Smooth muscle cell (in vitro differentiated cells): ENCODE measurements around the gene UBE2B. TPM values are rescaled to one million over a fixed set of nuclear protein-coding genes. Genes with fewer than 3 reads are reported as not detected.

Experiments
- DNase-seq: peaks from one replicate; lab custom pipeline; 2025; ENCODE audit not compliant: unreplicated experiment; lab: John Stamatoyannopoulos, UW
- H2AFZ ChIP-seq: fragments of 200-600 bp; sonication (generic); 2 replicates; pipeline ENCODE4 v1.6.0; 2016; ENCODE audit warnings: antibody characterized with exemption, low read depth, mild to moderate bottlenecking
- H3F3A ChIP-seq: fragments of 200-600 bp; sonication (generic); 2 replicates; pipeline ENCODE4 v1.6.0; 2017; ENCODE audit warnings: antibody characterized with exemption, low read depth
- H3K27ac ChIP-seq: fragments of 200-600 bp; sonication (generic); 2 replicates; pipeline ENCODE4 v1.5.1; 2016; ENCODE audit warnings: low read depth, mild to moderate bottlenecking
- H3K27me3 ChIP-seq: fragments of 200-600 bp; sonication (generic); 2 replicates; pipeline ENCODE4 v1.6.1; 2016; ENCODE audit warnings: low read depth, mild to moderate bottlenecking
- H3K36me3 ChIP-seq: fragments of 200-600 bp; sonication (generic); 2 replicates; pipeline ENCODE4 v1.5.1; 2016; ENCODE audit warnings: low read depth
- H3K4me1 ChIP-seq: fragments of 200-600 bp; sonication (generic); 2 replicates; pipeline ENCODE4 v1.5.1; 2016; ENCODE audit warnings: low read depth
- H3K4me2 ChIP-seq: fragments of 200-600 bp; sonication (generic); 2 replicates; pipeline ENCODE4 v1.6.0; 2016; ENCODE audit warnings: mild to moderate bottlenecking
- H3K4me3 ChIP-seq: fragments of 200-600 bp; sonication (generic); 2 replicates; pipeline ENCODE4 v1.5.1; 2016; ENCODE audit warnings: mild to moderate bottlenecking
- H3K79me2 ChIP-seq: fragments of 200-600 bp; sonication (generic); 2 replicates; pipeline ENCODE4 v1.6.0; 2016; ENCODE audit warnings: low read depth, mild to moderate bottlenecking
- H3K9ac ChIP-seq: fragments of 200-600 bp; sonication (generic); 2 replicates; pipeline ENCODE4 v1.6.0; 2016; ENCODE audit warnings: low read depth
- H3K9me3 ChIP-seq: fragments of 200-600 bp; sonication (generic); replicated peaks from 2 replicates; pipeline ENCODE4 v1.5.1; 2016; ENCODE audit warnings: low read depth
- H4K20me1 ChIP-seq: fragments of 200-600 bp; sonication (generic); 2 replicates; pipeline ENCODE4 v1.6.0; 2016; ENCODE audit warnings: low read depth
- WGBS: methylation state at CpG from one replicate; pipeline ENCODE4 v1.1.7; 2016; ENCODE audit warnings: low lambda C conversion rate; 5-methylcytosine and 5-hydroxymethylcytosine counted together
- polyA plus RNA-seq: library from polyadenylated mRNA; unstranded; fragments of >200 nt; fragmentation: Nextera tagmentation; extraction: Ambion mirVana; gene quantifications from 2 replicates; pipeline ENCODE4 v1.2.1, GENCODE V29; 2016
- total RNA-seq: library from RNA; depleted of rRNA; stranded (reverse); fragments of >200 nt; gene quantifications from 2 replicates; pipeline ENCODE4 v1.2.3, GENCODE V29; 2014
- TF ChIP-seq, protein P1 (sequence below): fragments of 200-600 bp; sonication (generic); IDR thresholded peaks from 2 replicates; pipeline ENCODE4 v1.5.1; 2017; ENCODE audit warnings: borderline replicate concordance, mild to moderate bottlenecking, antibody characterized with exemption; ENCODE audit not compliant: insufficient read depth, poor library complexity, severe bottlenecking

The UBE2B gene
- total and polyA plus RNA-seq, 2 experiments from 2014 or later, result 60.6 to 86.8 TPM

DNA sequence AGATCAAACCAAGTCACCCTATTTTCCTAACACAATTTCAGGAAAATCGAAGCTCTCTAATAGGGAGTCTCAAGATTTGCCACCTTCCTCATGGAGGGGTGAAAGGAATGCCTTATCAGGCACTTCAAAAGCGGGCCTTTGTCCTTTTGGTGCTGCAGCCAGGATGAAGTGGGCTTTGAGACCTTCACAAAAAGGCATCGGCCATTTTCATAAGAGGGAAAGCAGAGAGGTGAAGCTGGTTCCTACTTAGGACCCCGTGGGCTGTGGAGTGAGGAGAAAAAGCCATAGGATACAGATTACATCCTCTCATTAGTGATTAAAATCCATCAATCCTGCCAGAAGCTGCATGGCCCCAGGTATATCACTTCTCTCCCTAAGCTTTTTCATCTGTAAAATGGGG is 39.5 kb downstream of the UBE2B start:
- Histone ChIP-seq H3K27ac (no peak overlapping the region), H2AFZ (no peak overlapping the region), H3K4me3 (peak overlapping the region; percentile 88), H4K20me1 (no peaks in the 10 kb centered on the region), H3K9ac (peak overlapping the region; percentile 64), H3K79me2 (peaks cover 13% of the 10 kb centered on the region), H3K4me2 (peak overlapping the region; percentile 99), H3K9me3 (no peaks in the 10 kb centered on the region), H3K27me3 (no peaks in the 10 kb centered on the region), H3F3A (no peaks in the 10 kb centered on the region), H3K36me3 (no peaks in the 10 kb centered on the region), H3K4me1 (peaks cover 16% of the 10 kb centered on the region)
- WGBS, result 66% methylated on average over 4 of the region's 4 CpGs
- TF ChIP-seq, protein P1, sequence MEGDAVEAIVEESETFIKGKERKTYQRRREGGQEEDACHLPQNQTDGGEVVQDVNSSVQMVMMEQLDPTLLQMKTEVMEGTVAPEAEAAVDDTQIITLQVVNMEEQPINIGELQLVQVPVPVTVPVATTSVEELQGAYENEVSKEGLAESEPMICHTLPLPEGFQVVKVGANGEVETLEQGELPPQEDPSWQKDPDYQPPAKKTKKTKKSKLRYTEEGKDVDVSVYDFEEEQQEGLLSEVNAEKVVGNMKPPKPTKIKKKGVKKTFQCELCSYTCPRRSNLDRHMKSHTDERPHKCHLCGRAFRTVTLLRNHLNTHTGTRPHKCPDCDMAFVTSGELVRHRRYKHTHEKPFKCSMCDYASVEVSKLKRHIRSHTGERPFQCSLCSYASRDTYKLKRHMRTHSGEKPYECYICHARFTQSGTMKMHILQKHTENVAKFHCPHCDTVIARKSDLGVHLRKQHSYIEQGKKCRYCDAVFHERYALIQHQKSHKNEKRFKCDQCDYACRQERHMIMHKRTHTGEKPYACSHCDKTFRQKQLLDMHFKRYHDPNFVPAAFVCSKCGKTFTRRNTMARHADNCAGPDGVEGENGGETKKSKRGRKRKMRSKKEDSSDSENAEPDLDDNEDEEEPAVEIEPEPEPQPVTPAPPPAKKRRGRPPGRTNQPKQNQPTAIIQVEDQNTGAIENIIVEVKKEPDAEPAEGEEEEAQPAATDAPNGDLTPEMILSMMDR, result no peak
- no peak for DNase-seq

DNA sequence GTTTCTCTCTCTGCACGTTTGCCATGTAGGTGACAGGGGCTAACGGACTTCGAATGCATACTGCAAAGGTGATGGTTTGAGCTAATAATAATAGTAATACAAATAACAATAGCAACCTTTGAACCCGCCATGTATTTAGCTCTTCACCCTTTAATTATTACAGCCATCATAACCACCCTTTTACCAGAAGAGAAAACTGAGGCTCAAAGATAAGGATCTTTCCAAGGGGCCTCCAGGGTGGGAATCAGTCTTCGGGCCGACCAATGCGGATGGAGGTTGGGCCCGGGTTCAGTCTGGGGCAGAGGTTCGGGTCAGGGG is 39.8 kb downstream of the UBE2B start:
- WGBS, result 12% methylated on average over 9 of the region's 9 CpGs
- no peak overlapping the region for H3K27ac ChIP-seq

DNA sequence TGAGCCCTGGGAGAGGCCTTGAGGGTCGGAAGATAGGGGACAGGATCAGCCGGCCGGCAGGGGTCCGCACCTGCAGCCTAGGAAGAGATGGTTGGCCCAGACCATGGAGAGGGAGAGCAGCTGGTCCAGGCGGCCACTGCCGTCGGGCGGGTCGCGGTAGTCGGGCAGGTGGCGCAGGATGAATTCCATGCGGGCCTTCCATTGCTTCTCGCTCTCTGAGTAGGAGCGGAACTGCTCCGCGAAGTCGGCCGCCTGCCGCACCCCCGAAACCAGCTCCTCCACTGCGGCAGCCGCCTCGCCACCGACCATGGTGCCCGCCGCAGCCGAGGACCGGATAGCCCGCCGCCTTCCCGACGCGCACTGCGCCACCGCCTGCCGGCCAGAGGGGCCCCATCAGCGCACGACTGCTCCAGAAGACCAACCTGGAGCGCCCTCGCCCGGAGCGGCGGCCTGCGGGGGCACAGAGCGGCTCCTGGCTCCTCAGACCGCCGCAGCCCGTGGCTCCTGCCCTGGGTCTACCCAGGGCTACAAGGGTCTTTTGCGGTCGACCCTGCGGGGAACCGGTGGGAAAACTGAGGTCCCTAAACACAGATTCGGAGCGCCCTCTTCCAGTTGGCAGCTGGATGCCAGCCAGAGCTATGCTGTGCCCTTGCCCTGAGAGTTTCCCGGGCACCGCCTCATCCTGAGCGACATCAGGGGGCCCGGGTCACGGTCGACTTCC is 40.3 kb downstream of the UBE2B start, which contains the start of gene CDKN2AIPNL:
Gene CDKN2AIPNL, minus strand, starts transcription at position 336 of the 721 bp plus-strand sequence. Its CDS starts 27 bp downstream, at position 309.
- Histone ChIP-seq H3K36me3 (no peaks in the 10 kb centered on the region), H3K4me1 (peaks cover 16% of the 10 kb centered on the region), H4K20me1 (no peaks in the 10 kb centered on the region), H2AFZ (peak within 1 kb of the TSS; percentile 35), H3K27ac (no peak within 1 kb of the TSS), H3F3A (no peaks in the 10 kb centered on the region), H3K4me3 (peak within 1 kb of the TSS; percentile 88), H3K9me3 (no peaks in the 10 kb centered on the region), H3K79me2 (peaks cover 13% of the 10 kb centered on the region), H3K27me3 (no peaks in the 10 kb centered on the region), H3K9ac (peak within 1 kb of the TSS; percentile 64), H3K4me2 (peak within 1 kb of the TSS; percentile 99)
- DNase-seq, result peak; percentile 59
- TF ChIP-seq, protein P1, result peak; percentile 50
- WGBS, result 6% methylated on average over 57 of the region's 61 CpGs

More for the DNA sequence above, 39.8 kb downstream of the UBE2B start:
- H3K36me3 ChIP-seq, result no peaks in the 10 kb centered on the region
- no peaks in the 10 kb centered on the region for H3K9me3 ChIP-seq
- H4K20me1 ChIP-seq, result no peaks in the 10 kb centered on the region
- H3K27me3 ChIP-seq, result no peaks in the 10 kb centered on the region
- H3F3A ChIP-seq, result no peaks in the 10 kb centered on the region
- H3K79me2 ChIP-seq, result peaks cover 13% of the 10 kb centered on the region
- no peak for DNase-seq
- peak overlapping the region; percentile 99 for H3K4me2 ChIP-seq
- peak overlapping the region; percentile 35 for H2AFZ ChIP-seq
- peak overlapping the region; percentile 88 for H3K4me3 ChIP-seq
- TF ChIP-seq, protein P1, result no peak
- peaks cover 16% of the 10 kb centered on the region for H3K4me1 ChIP-seq
- H3K9ac ChIP-seq, result peak overlapping the region; percentile 64

DNA sequence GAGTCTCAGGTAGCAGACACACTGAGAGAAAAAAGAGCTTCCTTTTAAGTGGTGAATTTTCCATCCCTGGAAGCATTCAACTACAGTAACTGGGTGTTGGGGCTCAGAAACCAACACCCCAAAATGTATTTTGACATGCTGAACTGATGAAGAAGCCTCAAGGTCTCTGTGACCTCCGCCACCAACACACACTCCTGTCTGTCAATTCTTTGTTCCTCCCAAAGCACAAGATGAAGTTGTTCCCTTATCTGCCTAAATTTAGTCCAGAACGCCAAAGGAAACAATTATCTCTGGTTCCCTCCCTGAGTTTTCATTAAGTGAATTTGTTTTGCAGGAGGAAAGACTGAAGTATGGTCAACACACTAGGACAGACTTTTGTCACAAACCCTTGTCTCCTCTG is 41.7 kb downstream of the UBE2B start:
- TF ChIP-seq, protein P1, result no peak
- 94% methylated on average over 2 of the region's 2 CpGs for WGBS

More for the DNA sequence above, 41.7 kb downstream of the UBE2B start:
- Histone ChIP-seq H3K9ac (no peak overlapping the region), H3K4me1 (peaks cover 16% of the 10 kb centered on the region), H3K27ac (no peak overlapping the region), H4K20me1 (no peaks in the 10 kb centered on the region), H3K79me2 (peaks cover 13% of the 10 kb centered on the region), H3K4me3 (no peak overlapping the region), H3K4me2 (no peak overlapping the region), H3K9me3 (no peaks in the 10 kb centered on the region), H3F3A (no peaks in the 10 kb centered on the region), H3K27me3 (no peaks in the 10 kb centered on the region), H2AFZ (no peak overlapping the region), H3K36me3 (no peaks in the 10 kb centered on the region)
- no peak for DNase-seq
